CD4-positive, alpha-beta T cell treated with Interleukin-6 for 4 hours (primary cell): ENCODE results near the gene CCDC28B.
A peak's percentile ranks its signal among the peaks of the same experiment; 100 is the strongest.

Experiments used
- DNase-seq: peaks from one replicate; pipeline ENCODE4 v3.0.0-alpha.2; 2020; ENCODE audit warnings: mixed read lengths

The CCDC28B gene

GRCh38 chr1:32223683-32224082 lies 23.3 kb downstream of the CCDC28B start:
- no peak for DNase-seq

DNA sequence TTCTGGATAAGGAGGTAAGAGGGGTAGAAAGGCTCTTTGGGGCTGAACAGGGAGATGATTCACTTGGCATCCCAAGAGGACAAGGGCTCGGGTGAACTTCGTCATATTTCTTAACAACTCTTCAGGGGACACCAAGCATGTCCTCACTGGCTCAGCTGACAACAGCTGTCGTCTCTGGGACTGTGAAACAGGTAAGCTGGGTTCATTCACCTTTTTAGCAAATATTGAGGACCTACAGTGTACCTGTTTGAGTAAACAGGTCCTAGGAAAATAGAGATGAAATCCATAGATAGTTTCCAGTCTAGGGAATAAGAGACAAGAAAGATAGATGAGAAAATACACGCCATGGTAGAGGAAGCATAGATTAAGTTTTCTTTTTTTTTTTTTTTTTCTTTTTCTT lies 23.9 kb downstream of the CCDC28B start:
- DNase-seq, result no peak

- no peak for DNase-seq
These were observed 28.4 kb downstream of the CCDC28B start for GRCh38 chr1:32228771-32229170.

- no peak for DNase-seq
These were observed 31.5 kb downstream of the CCDC28B start for GRCh38 chr1:32231843-32232432.

GRCh38 chr1:32232558-32233304 lies 32.3 kb downstream of the CCDC28B start:
- DNase-seq, result no peak

DNA sequence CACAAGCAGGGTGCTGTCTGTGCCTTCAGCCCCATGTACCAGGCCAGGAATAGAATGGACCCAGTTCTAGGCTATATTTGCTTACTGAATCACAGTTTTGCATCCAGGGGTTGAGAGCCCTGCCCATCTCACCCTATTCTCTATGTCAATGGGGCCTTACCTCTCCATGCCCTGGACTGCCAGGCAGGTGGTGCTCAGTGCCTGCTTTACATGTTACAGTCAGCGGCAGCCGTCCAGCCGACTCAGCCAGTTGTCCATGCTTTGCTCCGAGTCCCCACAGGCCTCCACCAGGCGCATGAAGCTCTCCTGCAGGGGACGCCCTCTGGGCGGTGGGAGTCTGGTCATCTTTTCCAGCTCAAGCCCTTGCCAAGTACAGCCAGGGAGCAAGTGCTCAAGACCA lies 34.4 kb downstream of the CCDC28B start:
- no peak for DNase-seq

DNA sequence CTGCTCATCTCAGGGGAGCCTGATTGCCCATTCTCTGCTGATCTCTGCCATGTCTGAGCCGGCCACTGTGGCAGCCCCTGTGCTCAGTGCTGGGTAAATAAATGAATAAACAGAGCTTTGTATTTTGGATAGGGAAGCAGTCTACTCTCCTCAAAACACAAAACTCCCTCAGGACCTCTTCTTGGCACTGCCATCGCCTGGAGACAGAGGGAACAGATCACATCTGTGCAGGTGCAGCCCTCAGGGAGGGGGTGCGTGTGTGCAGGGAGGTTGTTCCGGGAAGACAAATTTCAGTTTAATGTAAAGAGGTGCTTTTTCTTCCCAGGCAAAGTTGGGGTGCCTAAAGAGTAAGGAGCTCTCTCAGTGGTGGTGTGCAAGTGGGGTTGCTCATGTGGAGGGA lies 38.9 kb downstream of the CCDC28B start:
- DNase-seq, result no peak

DNA sequence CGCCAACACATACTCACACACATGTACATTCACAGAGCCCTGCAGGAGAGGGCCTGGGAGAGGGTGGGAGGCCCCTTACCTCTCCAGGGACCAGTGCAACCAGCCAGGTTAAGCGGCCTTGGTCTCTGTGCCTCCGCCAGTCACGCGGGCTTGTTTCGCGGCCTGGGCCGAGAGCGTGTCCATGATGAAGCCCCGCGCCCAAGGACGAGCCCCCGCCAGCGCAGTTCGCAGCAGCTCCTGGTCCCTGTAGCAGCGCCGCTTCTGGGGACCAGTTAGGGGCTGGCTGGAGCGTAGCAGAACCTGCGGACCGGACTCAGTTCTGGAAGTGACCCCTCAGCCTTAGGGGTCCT lies 39.4 kb downstream of the CCDC28B start:
- DNase-seq, result no peak

GRCh38 chr1:32240140-32240951 lies 40.0 kb downstream of the CCDC28B start:
- peak; percentile 80 for DNase-seq

DNA sequence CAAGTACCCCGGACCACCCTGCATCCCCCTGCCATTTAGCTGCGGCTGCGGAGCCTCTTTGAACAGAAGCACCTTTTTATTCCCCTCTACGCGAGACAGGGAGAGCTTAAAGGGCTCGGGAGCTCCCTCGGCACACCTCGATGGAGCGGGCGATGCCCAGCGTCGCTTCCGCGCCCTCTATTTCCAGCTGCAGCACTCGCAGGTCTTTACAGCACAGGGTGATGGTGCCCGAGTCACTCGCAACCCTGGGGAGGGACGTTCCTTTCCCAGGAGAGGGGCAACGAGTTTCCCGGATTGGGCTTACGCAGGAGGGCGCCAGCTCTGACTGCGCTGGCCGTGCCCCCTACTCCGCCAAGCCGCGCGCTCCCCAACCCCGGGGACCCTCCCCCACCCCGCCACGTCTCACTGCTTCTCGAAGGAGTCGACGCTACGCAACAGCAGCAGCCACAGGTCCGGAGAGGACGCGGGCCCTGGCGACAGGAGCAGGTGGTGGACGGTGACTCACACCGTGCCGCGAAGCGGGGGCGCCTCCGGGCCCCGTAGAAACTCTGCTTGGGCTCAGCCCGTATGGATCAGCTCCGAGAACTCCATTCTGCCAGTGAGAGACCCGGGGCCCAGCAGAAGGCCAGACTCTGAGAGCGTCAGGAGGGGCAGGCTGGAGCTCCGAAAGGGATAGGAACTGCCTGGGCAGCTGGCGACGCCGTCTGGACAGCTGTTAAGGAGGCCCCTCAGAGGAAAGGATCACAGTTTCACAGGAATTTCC lies 40.8 kb downstream of the CCDC28B start:
- peak; percentile 63 for DNase-seq

GRCh38 chr1:32242341-32242851 lies 42.0 kb downstream of the CCDC28B start:
- no peak for DNase-seq

DNA sequence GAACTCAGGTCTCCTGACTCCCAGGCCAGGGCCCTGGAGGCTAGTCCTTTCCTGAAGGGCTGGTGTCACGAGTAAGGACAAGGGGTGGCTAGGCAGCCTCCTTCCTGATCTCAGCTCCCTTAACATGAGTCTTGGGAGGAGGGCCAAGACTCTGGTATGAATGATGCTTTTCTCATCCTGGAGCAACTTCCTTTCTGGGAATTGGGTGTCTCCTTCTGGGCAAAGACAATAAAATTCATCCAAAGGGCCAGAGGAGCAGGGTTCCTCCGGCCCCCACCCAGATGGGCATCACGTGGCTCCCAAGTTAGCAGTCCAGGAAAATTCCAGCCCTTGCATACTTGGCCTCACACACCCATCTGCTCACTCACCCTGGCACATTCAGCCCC lies 46.5 kb downstream of the CCDC28B start, which contains the start of gene FAM167B:
TSS of gene FAM167B (plus strand) at position 335 of the 386 bp plus-strand sequence. CDS start 200 bp downstream, outside the sequence.
- DNase-seq, result no peak

- no peak for DNase-seq
These were observed 47.1 kb downstream of the CCDC28B start for GRCh38 chr1:32247452-32247851.

- peak; percentile 82 for DNase-seq
These were observed 47.8 kb downstream of the CCDC28B start for GRCh38 chr1:32247983-32248889.

GRCh38 chr1:32249831-32250525 lies 49.6 kb downstream of the CCDC28B start:
- peak; percentile 90 for DNase-seq

DNA sequence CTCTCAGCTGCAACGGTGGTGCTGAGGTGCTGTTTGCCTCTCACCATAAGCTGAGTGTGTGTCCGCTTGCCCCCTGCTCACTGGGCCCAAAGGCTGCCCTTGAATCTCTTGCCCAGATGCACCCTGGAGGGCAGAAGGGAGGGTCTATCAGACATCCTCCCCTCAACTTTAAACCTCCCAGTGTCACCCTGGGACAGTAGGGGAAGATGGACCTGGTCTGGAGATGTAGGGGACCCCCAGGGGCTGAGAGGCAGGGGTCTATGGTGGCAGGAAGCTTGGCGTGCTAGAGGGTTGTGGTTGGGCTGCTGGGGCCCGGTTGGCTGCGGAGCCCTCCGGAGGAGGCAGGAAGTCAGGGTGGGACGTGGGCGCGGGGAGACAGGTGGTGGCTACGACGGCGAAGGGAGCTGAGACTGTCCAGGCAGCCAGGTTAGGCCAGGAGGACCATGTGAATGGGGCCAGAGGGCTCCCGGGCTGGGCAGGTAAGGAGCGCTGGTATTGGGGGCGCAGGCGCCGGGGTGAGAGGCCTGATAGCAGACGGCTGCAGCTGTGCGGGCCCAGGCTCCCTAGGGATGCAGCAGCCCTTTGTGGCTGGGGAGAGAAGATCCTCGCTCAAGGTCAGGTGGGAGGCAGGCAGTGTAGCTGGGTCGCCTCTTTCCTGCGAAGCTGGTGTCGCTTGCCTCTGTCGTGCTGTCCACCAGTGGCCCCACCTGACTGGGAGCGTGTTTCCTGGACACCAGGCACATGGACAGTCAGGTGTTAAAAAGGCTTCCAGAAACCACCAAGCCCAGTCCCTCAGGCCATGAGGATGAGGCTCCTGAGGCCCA lies 50.7 kb downstream of the CCDC28B start, which contains the start of gene LCK:
TSS of gene LCK (plus strand) at position 373 of the 824 bp plus-strand sequence. CDS start 23,065 bp downstream, outside the sequence.
- peak; percentile 82 for DNase-seq
